Right lobe of liver (tissue), 4 donors: ENCODE results near the gene WDR27.

ENCODE experiments used
- CTCF ChIP-seq, 4 donors: fragments of 200-600 bp in 3 of 4; fragments of 450-650 bp in 1 of 4; IDR thresholded peaks; one replicate each; pipeline versions ENCODE4 v1.5.1 to v1.8.0; 2016 to 2022; ENCODE audit warnings: antibody characterized with exemption in 4 of 4, mild to moderate bottlenecking in 2 of 4
- POLR2A ChIP-seq: fragments of 450-650 bp; IDR thresholded peaks from one replicate; pipeline ENCODE4 v1.6.1; 2017; ENCODE audit warnings: antibody characterized with exemption, mild to moderate bottlenecking
- donor health status: DM: no; HTN: no; CAD: no.
- donor health status: DM: no; HTN: no; CAD: no.
- donor health status: DM: no; HTN: yes; CAD: no.

GRCh38 chr6:169627736-169628607, 73.9 kb downstream of the WDR27 start:
- TF ChIP-seq POLR2A (no peak), CTCF (IDR thresholded peaks at IDR 0.05) (no peak)
